GM23338 (cell line): Measurements from ENCODE around the gene SPDYE3. TPM values are rescaled to one million over a fixed set of nuclear protein-coding genes. Genes with fewer than 3 reads are reported as not detected.
"Not testable (repeated sequence)": the region's sequence is repeated elsewhere in the genome, so short reads cannot be mapped to it uniquely, and the experiment has no call there.

ENCODE experiments used
- ATAC-seq: fragments of 200-7000 bp; cut with Tn5 transposase; 3 replicates; pipeline ENCODE4 v1.9.1; 2020
- DNase-seq: peaks from one replicate; pipeline ENCODE4 v3.0.0-alpha.2; 2015; ENCODE audit warnings: low spot score
- H2AFZ ChIP-seq: fragments of 200-600 bp; sonication (generic); 2 replicates; pipeline ENCODE4 v1.8.0; 2016; ENCODE audit warnings: antibody characterized with exemption, mild to moderate bottlenecking, moderate library complexity
- H3F3A ChIP-seq: fragments of 200-600 bp; sonication (generic); replicated peaks from 2 replicates; pipeline ENCODE4 v1.8.0; 2017; ENCODE audit warnings: antibody characterized with exemption, mixed run types, low read depth
- H3K27ac ChIP-seq: fragments of 200-600 bp; sonication (generic); 2 replicates; pipeline ENCODE4 v1.6.1; 2016; ENCODE audit warnings: low read depth
- H3K27me3 ChIP-seq: fragments of 200-600 bp; sonication (generic); 2 replicates; pipeline ENCODE4 v1.8.0; 2016; ENCODE audit warnings: mild to moderate bottlenecking, mixed run types, moderate library complexity; ENCODE audit not compliant: insufficient read depth
- H3K36me3 ChIP-seq: fragments of 200-600 bp; sonication (generic); 2 replicates; pipeline ENCODE4 v1.8.0; 2016; ENCODE audit warnings: mild to moderate bottlenecking; ENCODE audit not compliant: insufficient read depth
- H3K4me1 ChIP-seq: fragments of 200-600 bp; sonication (generic); 2 replicates; pipeline ENCODE4 v1.8.0; 2016; ENCODE audit warnings: mild to moderate bottlenecking, moderate library complexity; ENCODE audit not compliant: insufficient read depth
- H3K4me2 ChIP-seq: fragments of 200-600 bp; sonication (generic); 2 replicates; pipeline ENCODE4 v1.7.1; 2017; ENCODE audit warnings: mixed run types
- H3K4me3 ChIP-seq: fragments of 200-600 bp; sonication (generic); 2 replicates; pipeline ENCODE4 v1.6.1; 2016; ENCODE audit warnings: mixed run types
- H3K79me2 ChIP-seq: fragments of 200-600 bp; sonication (generic); replicated peaks from 2 replicates; pipeline ENCODE4 v1.8.0; 2017; ENCODE audit warnings: mild to moderate bottlenecking; ENCODE audit not compliant: insufficient read depth
- H3K9me2 ChIP-seq: fragments of 200-600 bp; sonication (generic); 2 replicates; pipeline ENCODE4 v1.8.0; 2017; ENCODE audit not compliant: insufficient read depth
- H4K20me1 ChIP-seq: fragments of 200-600 bp; sonication (generic); replicated peaks from 2 replicates; pipeline ENCODE4 v1.8.0; 2017; ENCODE audit warnings: mild to moderate bottlenecking; ENCODE audit not compliant: insufficient read depth
- H3K27ac Mint-ChIP-seq: 2 replicates; pipeline ENCODE4 v1.8.0; 2020; ENCODE audit warnings: inconsistent platforms, mild to moderate bottlenecking, moderate library complexity, mixed read lengths
- H3K27me3 Mint-ChIP-seq: 3 replicates; pipeline ENCODE4 v1.8.0; 2022; ENCODE audit warnings: low read depth, mild to moderate bottlenecking, moderate library complexity, mixed read lengths, inconsistent platforms; ENCODE audit not compliant: insufficient read depth, poor library complexity
- H3K36me3 Mint-ChIP-seq: 3 replicates; pipeline ENCODE4 v1.8.0; 2021; ENCODE audit warnings: low read depth, mild to moderate bottlenecking, inconsistent platforms, moderate library complexity, mixed read lengths
- H3K4me1 Mint-ChIP-seq: 3 replicates; pipeline ENCODE4 v1.8.0; 2020; ENCODE audit warnings: mild to moderate bottlenecking, inconsistent platforms, mixed read lengths
- H3K4me3 Mint-ChIP-seq: 3 replicates; pipeline ENCODE4 v1.8.0; 2021; ENCODE audit warnings: moderate library complexity, mild to moderate bottlenecking, inconsistent platforms, mixed read lengths
- H3K9me3 Mint-ChIP-seq: 3 replicates; pipeline ENCODE4 v1.8.0; 2020; ENCODE audit warnings: moderate library complexity, mild to moderate bottlenecking, inconsistent platforms, mixed read lengths
- EZH2 ChIP-seq: fragments of 200-600 bp; sonication (generic); IDR thresholded peaks from one replicate; pipeline ENCODE4 v1.8.0; 2017; ENCODE audit warnings: antibody characterized with exemption, mild to moderate bottlenecking, low read depth; ENCODE audit not compliant: unreplicated experiment
- EZH2phosphoT487 ChIP-seq: fragments of 200-600 bp; sonication (generic); IDR thresholded peaks from one replicate; pipeline ENCODE4 v1.8.1; 2018; ENCODE audit warnings: antibody characterized with exemption; ENCODE audit not compliant: unreplicated experiment
- JUNB ChIP-seq: IDR thresholded peaks from one replicate; pipeline ENCODE4 v1.6.1; 2016; ENCODE audit warnings: antibody characterized with exemption; ENCODE audit not compliant: unreplicated experiment
- POLR2AphosphoS5 ChIP-seq: IDR thresholded peaks from 2 replicates; pipeline ENCODE4 v1.6.1; 2016; ENCODE audit warnings: antibody characterized with exemption, low read depth
- REST ChIP-seq: IDR thresholded peaks from one replicate; pipeline ENCODE4 v1.6.1; 2018; ENCODE audit warnings: antibody characterized with exemption; ENCODE audit not compliant: unreplicated experiment
- STAT1 ChIP-seq: IDR thresholded peaks from one replicate; pipeline ENCODE4 v1.6.1; 2016; ENCODE audit warnings: antibody characterized with exemption; ENCODE audit not compliant: unreplicated experiment
- ZNF114 ChIP-seq: fragments of 250-450 bp; sonication (Bioruptor Pico); IDR thresholded peaks from 2 replicates; pipeline ENCODE4 v1.5.0; 2020; ENCODE audit warnings: mild to moderate bottlenecking, moderate library complexity
- ZNF462 ChIP-seq: fragments of 250-450 bp; sonication (Bioruptor Pico); IDR thresholded peaks from 2 replicates; pipeline ENCODE4 v1.5.0; 2020; ENCODE audit warnings: mild to moderate bottlenecking, moderate library complexity
- polyA plus RNA-seq: library from polyadenylated mRNA; unstranded; fragments of >200 nt; fragmentation: Nextera tagmentation; extraction: Ambion mirVana; gene quantifications from 2 replicates; pipeline ENCODE4 v1.2.1, GENCODE V29; 2016
- total RNA-seq: library from RNA; depleted of rRNA; stranded (reverse); fragments of >200 nt; shearing (Covaris generic); gene quantifications from 2 replicates; pipeline ENCODE4 v1.2.3, GENCODE V29; 2014
- TF ChIP-seq, protein P1 (sequence below): IDR thresholded peaks from 2 replicates; pipeline ENCODE4 v1.6.1; 2016; ENCODE audit warnings: antibody characterized with exemption
- TF ChIP-seq, protein P2 (sequence below), 2 experiments: fragments of 200-600 bp in 1 of 2; sonication (generic) in 1 of 2; conservative IDR thresholded peaks; 2 replicates each; pipeline versions ENCODE4 v1.5.1 to v1.6.1; 2016 to 2017; ENCODE audit warnings: antibody characterized with exemption in 2 of 2, low read depth in 2 of 2, mild to moderate bottlenecking in 2 of 2, moderate library complexity in 1 of 2

The SPDYE3 gene
- total and polyA plus RNA-seq, 2 experiments from 2014 or later = 3.6 TPM; not detected in 1

GRCh38 chr7:100351657-100352058 is 44.2 kb downstream of the SPDYE3 start:
- H3K4me3 ChIP-seq = no peak overlapping the region
- H3K27me3 Mint-ChIP-seq = peaks cover 11% of the 10 kb centered on the region
- ATAC-seq = no peak
- peaks cover 17% of the 10 kb centered on the region; the same call in 1 of the 2 replicates for H4K20me1 ChIP-seq
- peak overlapping the region; percentile 52; the same call in 1 of the 2 replicates for H3K27ac Mint-ChIP-seq
- H3K79me2 ChIP-seq = 0 out of 2 replicates have a peak, but pooled peaks cover 3% of the 10 kb centered on the region
- no peaks in the 10 kb centered on the region for H3F3A ChIP-seq
- H2AFZ ChIP-seq = no peak overlapping the region
- no peak overlapping the region for H3K27ac ChIP-seq
- H3K9me2 ChIP-seq = no peaks in the 10 kb centered on the region
- TF ChIP-seq REST = no peak
- TF ChIP-seq POLR2AphosphoS5 = no peak
- no peak for TF ChIP-seq ZNF114 (CRISPR knock-in tag)
- TF ChIP-seq, protein P1, sequence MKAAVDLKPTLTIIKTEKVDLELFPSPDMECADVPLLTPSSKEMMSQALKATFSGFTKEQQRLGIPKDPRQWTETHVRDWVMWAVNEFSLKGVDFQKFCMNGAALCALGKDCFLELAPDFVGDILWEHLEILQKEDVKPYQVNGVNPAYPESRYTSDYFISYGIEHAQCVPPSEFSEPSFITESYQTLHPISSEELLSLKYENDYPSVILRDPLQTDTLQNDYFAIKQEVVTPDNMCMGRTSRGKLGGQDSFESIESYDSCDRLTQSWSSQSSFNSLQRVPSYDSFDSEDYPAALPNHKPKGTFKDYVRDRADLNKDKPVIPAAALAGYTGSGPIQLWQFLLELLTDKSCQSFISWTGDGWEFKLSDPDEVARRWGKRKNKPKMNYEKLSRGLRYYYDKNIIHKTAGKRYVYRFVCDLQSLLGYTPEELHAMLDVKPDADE = no peak
- TF ChIP-seq STAT1 = no peak
- TF ChIP-seq JUNB = no peak
- TF ChIP-seq, protein P2, sequence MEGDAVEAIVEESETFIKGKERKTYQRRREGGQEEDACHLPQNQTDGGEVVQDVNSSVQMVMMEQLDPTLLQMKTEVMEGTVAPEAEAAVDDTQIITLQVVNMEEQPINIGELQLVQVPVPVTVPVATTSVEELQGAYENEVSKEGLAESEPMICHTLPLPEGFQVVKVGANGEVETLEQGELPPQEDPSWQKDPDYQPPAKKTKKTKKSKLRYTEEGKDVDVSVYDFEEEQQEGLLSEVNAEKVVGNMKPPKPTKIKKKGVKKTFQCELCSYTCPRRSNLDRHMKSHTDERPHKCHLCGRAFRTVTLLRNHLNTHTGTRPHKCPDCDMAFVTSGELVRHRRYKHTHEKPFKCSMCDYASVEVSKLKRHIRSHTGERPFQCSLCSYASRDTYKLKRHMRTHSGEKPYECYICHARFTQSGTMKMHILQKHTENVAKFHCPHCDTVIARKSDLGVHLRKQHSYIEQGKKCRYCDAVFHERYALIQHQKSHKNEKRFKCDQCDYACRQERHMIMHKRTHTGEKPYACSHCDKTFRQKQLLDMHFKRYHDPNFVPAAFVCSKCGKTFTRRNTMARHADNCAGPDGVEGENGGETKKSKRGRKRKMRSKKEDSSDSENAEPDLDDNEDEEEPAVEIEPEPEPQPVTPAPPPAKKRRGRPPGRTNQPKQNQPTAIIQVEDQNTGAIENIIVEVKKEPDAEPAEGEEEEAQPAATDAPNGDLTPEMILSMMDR (conservative IDR thresholded peaks at IDR 0.05; ENCODE audit: low read depth in 2 of 2) = no peak
- TF ChIP-seq EZH2 = no peak
- no peak for TF ChIP-seq EZH2phosphoT487
- no peak for TF ChIP-seq ZNF462 (CRISPR knock-in tag)
- no peaks in the 10 kb centered on the region for H3K9me3 Mint-ChIP-seq
- H3K4me1 Mint-ChIP-seq = no peaks in the 10 kb centered on the region; the same call in 2 of the 3 replicates
- H3K4me2 ChIP-seq = no peak overlapping the region
- H3K36me3 ChIP-seq = peaks cover 40% of the 10 kb centered on the region
- H3K36me3 Mint-ChIP-seq = peaks cover 75% of the 10 kb centered on the region
- no peak for DNase-seq
- no peaks in the 10 kb centered on the region for H3K4me1 ChIP-seq
- H3K4me3 Mint-ChIP-seq = no peak overlapping the region
- no peaks in the 10 kb centered on the region for H3K27me3 ChIP-seq

GRCh38 chr7:100352230-100352781 is 44.8 kb downstream of the SPDYE3 start:
- H3K36me3 Mint-ChIP-seq = peaks cover 70% of the 10 kb centered on the region
- H3K27ac Mint-ChIP-seq, H3K4me3 Mint-ChIP-seq, H3K27ac ChIP-seq, H3K4me1 ChIP-seq, H2AFZ ChIP-seq, H3F3A ChIP-seq, H3K27me3 ChIP-seq, H3K9me2 ChIP-seq, H3K4me3 ChIP-seq, ATAC-seq, H3K79me2 ChIP-seq, DNase-seq, H3K4me2 ChIP-seq, H3K4me1 Mint-ChIP-seq, H3K9me3 Mint-ChIP-seq: not testable (repeated sequence)
- H4K20me1 ChIP-seq = peaks cover 11% of the 10 kb centered on the region; the same call in 1 of the 2 replicates
- H3K27me3 Mint-ChIP-seq = peaks cover 11% of the 10 kb centered on the region
- peaks cover 33% of the 10 kb centered on the region for H3K36me3 ChIP-seq
